Adrenal gland (tissue), 5 donors: Measurements from ENCODE around the gene LRRC15.

Source experiments
- POLR2A ChIP-seq, 2 donors: fragments of 450-650 bp; IDR thresholded peaks; one replicate each; pipeline ENCODE4 v1.6.1; 2017; ENCODE audit warnings: antibody characterized with exemption in 2 of 2, mild to moderate bottlenecking in 2 of 2, moderate library complexity in 1 of 2
- TF ChIP-seq, protein P1 (sequence below), 6 experiments: fragments of 450-650 bp in 4 of 6; fragments of 200-600 bp in 2 of 6; sonication (generic) in 1 of 6; IDR thresholded peaks; 1 replicate in 5 of 6; 2 replicates in 1 of 6; pipeline versions ENCODE4 v1.5.1 to v1.8.0; 2016 to 2021; ENCODE audit warnings: antibody characterized with exemption in 6 of 6, mild to moderate bottlenecking in 2 of 6, moderate library complexity in 1 of 6
- donor health status: DM: no; HTN: no; CAD: no.

DNA sequence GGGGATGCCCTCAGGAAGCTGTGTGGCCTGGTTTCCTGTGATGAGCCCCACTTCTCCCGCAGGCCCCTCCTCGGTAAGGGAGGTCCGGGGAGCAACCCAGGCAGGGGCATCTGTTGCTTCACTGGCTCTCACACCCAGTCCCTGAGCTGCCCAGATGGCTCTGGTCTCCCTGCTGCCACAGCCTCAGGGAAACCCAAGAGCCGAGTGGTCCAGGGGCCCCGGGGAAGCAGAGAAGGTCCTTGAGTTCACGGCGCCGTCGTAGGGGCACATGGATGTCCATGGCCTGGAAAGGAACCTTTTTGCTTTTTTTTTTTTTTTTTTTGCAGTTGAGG is 13.3 kb upstream of the LRRC15 start:
- no peak for TF ChIP-seq POLR2A (IDR thresholded peaks at IDR 0.05)
- TF ChIP-seq, protein P1, sequence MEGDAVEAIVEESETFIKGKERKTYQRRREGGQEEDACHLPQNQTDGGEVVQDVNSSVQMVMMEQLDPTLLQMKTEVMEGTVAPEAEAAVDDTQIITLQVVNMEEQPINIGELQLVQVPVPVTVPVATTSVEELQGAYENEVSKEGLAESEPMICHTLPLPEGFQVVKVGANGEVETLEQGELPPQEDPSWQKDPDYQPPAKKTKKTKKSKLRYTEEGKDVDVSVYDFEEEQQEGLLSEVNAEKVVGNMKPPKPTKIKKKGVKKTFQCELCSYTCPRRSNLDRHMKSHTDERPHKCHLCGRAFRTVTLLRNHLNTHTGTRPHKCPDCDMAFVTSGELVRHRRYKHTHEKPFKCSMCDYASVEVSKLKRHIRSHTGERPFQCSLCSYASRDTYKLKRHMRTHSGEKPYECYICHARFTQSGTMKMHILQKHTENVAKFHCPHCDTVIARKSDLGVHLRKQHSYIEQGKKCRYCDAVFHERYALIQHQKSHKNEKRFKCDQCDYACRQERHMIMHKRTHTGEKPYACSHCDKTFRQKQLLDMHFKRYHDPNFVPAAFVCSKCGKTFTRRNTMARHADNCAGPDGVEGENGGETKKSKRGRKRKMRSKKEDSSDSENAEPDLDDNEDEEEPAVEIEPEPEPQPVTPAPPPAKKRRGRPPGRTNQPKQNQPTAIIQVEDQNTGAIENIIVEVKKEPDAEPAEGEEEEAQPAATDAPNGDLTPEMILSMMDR (IDR thresholded peaks at IDR 0.05) = no peak
